Frontal cortex (tissue), 4 donors: ENCODE data around the gene TLX2. TPM values are rescaled to one million over a fixed set of nuclear protein-coding genes. Genes with fewer than 3 reads are reported as not detected.
A peak's percentile ranks its signal among the peaks of the same experiment; 100 is the strongest.

Source experiments
- DNase-seq, 2 donors: peaks; one replicate each; pipeline ENCODE4 v3.0.0; 2012; ENCODE audit warnings: low spot score in 2 of 2
- FAIRE-seq: peaks from 2 replicates; lab custom pipeline; 2012; peaks lifted over from hg19 to GRCh38; lab: Jason Lieb, UNC
- total RNA-seq: library from RNA; depleted of rRNA; stranded (reverse); fragments of >200 nt; gene quantifications from one replicate; pipeline ENCODE4 v1.2.3, GENCODE V29; 2014
- donor health status: control.
- donor health status: control.
- donor health status: control.

Gene TLX2
- total RNA-seq, 1 donor from 2014 or later = not detected

GRCh38 chr2:74529357-74530238 lies 15.3 kb downstream of the TLX2 start, which contains the start of the genes AUP1 and HTRA2:
TSS of gene AUP1 (minus strand) at chr2:74529706. CDS start at chr2:74529629, 77 bp downstream.
TSS of gene HTRA2 (plus strand) at chr2:74529933. CDS start at chr2:74530007, 74 bp downstream.
- FAIRE-seq (no peak), DNase-seq (peak; percentile 99)

DNA sequence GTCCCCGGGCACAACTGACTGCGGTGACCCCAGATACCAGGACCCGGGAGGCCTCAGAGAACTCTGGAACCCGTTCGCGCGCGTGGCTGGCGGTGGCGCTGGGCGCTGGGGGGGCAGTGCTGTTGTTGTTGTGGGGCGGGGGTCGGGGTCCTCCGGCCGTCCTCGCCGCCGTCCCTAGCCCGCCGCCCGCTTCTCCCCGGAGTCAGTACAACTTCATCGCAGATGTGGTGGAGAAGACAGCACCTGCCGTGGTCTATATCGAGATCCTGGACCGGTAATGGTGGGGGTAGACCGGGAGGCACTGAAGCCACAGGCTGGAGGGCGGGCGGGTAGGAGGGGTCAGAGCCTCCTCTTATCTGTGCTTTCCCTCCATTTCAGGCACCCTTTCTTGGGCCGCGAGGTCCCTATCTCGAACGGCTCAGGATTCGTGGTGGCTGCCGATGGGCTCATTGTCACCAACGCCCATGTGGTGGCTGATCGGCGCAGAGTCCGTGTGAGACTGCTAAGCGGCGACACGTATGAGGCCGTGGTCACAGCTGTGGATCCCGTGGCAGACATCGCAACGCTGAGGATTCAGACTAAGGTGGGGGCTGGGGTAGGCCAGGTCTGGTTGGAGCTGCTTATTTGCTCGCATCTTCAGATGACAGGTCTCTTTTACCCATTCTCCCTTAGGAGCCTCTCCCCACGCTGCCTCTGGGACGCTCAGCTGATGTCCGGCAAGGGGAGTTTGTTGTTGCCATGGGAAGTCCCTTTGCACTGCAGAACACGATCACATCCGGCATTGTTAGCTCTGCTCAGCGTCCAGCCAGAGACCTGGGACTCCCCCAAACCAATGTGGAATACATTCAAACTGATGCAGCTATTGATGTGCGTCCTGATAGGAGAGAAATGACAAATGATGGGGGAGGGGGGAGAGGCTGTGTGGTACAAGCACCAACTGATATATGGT lies 16.3 kb downstream of the TLX2 start:
- DNase-seq (peak in 1 of 2 donors; percentile 58), FAIRE-seq (no peak)

DNA sequence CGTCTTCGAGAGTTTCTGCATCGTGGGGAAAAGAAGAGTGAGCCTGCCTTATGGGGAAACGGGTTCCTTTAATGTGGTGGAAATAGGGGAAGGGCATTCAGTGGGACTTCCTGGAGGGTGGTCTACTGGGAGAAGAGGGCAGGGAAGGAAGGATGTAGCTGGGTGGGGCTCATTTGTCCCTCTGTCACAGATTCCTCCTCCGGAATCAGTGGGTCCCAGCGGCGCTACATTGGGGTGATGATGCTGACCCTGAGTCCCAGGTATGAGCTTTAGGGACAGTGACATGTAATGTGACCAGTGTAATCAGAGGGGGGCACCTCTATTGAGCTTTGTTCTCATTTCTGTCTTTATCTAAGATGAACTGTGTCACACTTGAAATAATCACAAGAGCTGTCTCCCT lies 17.4 kb downstream of the TLX2 start:
- DNase-seq (no peak), FAIRE-seq (no peak)

- FAIRE-seq (no peak), DNase-seq (no peak)
Measured at GRCh38 chr2:74532222-74532621, 18.0 kb downstream of the TLX2 start.

DNA sequence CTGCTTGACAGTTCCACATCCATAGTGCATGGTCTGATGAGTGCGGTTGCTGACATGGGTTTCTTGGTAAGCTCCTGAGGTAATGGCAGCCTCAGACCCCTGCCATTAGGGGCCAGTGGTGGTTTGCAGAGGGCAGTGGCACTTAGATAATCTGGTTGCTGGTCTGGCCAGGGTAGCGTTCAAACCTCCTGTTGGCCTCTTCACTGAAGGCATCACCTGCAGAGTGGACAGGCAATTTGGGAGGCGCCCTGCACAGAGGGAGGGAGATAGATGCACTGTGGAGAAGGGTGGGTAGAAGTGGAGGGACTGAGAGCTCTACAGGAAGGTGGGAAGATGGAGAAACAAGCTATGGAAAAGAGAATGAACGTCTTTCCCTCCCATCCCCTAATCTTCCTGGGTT lies 19.2 kb downstream of the TLX2 start:
- DNase-seq = no peak
- no peak for FAIRE-seq

GRCh38 chr2:74534411-74534810 lies 20.2 kb downstream of the TLX2 start:
- no peak for DNase-seq
- FAIRE-seq = no peak

- FAIRE-seq (no peak), DNase-seq (no peak)
Measured at GRCh38 chr2:74535440-74535965, 21.3 kb downstream of the TLX2 start.

- DNase-seq = no peak
- FAIRE-seq = no peak
Measured at GRCh38 chr2:74536166-74536950, 22.1 kb downstream of the TLX2 start.

DNA sequence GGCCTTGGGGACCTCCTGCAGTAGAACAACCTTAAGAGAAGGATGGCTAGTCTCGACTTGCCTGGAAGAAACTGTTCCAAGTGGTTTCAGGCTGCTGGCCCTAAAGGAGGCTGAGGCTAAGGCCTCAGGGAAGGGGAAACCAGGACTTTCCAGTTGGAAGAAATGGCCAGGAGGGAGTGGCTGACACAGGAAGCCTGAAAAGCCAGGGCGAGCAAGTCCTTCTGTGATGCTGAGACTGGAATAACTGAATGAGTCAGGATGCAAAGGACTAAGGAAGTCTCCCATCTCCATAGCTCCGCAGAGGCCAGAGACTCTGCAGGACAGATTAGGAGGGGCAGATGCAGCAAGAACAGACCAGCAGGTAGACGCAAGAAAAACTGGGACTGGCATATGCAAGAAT lies 22.9 kb downstream of the TLX2 start:
- FAIRE-seq = no peak
- DNase-seq = no peak

- FAIRE-seq (no peak), DNase-seq (no peak)
Measured at GRCh38 chr2:74538881-74539339, 24.7 kb downstream of the TLX2 start.

- no peak for FAIRE-seq
- DNase-seq = no peak
Measured at GRCh38 chr2:74540291-74540690, 26.0 kb downstream of the TLX2 start.

- FAIRE-seq = no peak
- DNase-seq = no peak
Measured at GRCh38 chr2:74542978-74543377, 28.7 kb downstream of the TLX2 start.

DNA sequence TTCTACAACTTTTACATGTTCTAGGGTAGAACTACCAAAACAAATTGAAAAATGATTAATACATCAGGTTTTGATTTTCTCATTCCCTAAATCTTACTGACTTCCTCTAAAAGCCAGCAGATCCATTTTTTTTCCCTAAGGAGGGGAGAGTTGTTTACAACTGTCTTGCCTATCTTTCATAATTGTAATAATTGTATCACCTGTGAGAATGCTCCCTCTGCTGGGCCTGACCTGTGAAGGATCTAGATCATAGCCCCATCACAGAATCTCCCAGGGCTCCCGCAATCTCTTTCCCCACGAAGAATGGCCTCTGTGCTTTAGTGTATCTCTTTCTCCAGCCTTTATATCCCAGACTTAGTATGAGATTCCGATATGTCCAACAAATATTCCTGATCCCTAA lies 30.4 kb downstream of the TLX2 start:
- FAIRE-seq = no peak
- no peak for DNase-seq

DNA sequence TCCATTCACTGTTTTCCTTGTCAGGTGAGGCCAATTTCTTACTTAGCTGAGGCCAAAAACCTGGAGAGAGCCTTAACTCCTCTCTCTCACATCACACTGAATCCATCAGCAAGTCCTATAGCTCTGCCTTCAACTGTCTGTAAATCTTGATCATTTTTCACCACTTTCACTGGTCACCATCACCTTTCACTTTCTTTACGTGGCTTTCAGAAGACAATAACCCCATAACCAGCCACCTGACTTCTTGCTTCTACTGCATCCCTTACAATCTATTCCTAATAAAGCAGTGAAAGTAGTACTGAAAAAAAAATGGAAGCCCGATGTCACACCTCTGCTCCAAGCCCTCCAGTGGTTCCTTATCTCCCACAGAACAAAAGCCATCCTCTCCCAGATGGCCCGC lies 31.8 kb downstream of the TLX2 start:
- DNase-seq (no peak), FAIRE-seq (no peak)

DNA sequence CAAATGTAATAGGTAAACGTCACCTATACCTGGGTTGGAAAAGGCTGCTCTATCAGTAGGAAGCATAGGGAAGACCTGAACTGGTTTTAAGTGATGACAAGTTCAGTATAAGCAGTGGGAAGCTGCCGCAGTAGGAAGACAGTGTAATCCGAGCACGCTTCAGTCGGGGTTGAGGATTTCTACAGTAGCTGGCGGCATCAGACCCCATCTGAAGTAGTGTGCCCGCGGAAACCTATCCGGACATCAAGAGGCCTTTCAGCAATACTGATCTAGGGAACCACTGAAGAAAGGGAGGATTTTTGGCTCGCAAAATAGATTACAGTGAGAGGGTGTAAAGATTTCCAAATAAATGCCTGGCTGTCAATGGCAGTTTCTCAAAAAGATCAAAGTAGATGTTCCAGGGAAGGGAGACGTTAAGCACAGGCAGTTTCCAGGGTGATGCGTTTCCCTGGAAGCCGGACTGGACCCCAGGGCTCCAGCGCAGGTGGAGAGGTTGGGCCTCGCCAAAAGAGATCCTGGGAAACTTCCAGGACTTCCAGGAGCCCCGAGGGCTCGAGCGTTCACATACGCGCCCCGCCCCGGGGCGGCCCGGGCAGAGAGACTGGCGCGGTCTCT lies 34.1 kb downstream of the TLX2 start:
- FAIRE-seq = no peak
- no peak for DNase-seq

DNA sequence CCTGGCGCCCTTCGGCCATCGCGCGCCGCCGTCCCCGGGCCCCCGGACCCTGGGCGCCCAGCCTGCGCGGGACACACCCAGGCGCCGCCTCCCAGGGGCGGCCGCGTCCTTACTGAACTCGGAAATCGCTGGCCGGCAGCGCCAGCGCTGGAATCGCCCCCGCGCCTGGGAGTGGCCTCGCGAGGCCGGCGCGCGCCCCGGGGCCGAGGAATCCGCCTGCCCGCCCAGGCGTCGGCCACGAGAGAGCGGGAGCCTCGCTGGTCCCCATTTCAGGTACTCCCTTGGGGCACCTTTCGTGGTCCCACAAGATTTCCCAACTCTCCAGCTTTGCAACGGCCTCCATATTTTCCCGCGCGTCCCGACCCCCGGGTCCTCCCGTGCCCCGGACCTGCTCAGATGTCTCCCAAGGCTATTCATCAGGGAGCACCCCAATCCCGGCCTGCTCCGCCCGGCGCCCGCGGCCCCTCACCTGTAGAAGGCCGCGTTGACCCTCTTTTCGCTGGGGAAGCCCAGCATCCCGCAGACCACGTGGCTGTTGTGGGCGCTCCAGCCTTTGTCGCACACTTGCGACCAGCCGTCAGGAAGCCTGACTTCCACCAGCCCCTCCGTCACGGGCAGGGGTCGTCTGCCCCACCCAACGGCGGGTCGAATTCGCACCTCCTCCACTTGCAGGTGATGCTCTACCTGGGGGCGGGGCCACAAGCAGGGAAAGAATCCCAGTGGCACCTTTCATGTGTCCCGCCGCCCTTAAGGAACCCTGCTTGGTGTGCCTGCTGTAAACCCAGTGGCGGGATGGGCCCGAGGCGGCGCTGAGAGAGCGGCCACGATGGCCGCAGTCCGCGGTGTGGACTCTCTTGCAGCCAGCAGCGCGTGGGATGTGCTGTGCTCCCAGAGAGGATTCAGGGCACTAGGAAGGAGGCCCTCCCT lies 34.9 kb downstream of the TLX2 start:
- peak in 1 of 2 donors; percentile 86 for DNase-seq
- no peak for FAIRE-seq

DNA sequence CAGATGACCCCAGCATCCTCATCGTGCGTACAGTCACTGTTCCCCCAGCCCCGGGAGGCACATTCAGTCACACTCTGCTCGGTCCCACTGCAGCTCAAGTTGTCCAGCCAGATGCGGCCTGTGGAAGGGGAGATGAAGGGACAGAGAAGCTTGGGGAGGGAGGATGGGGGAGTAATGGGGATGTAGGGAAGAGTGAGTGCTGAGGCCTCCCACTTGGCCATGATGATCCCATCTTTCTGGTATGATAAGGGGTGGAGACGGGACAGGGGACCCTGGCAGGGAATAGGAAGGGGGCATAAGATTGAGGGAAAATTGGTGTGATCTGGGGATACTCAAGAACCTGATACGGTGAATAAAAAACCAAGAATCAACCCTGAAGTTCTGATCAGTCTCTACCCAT lies 36.0 kb downstream of the TLX2 start:
- no peak for DNase-seq
- no peak for FAIRE-seq

DNA sequence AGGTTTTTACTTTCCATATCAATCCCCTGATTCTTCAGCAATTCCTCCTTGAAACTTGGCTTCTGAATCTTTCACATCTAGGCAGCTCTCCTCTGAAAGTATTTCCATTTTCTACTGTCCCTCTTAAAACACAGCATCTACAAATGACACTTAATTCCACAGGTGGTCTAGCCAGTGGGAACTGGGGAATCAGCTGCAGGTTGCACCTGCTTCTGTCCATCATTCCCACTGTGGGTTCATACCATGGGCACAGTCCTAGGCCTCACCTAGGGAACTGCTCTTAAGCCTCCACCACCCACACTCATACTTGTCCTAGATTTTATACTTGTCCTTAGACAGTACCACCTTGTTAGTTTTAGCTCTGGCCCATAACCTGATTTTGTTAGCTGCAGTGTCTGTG lies 37.3 kb downstream of the TLX2 start:
- no peak for FAIRE-seq
- no peak for DNase-seq
